ENCODE measurements around the gene ZFYVE21. TPM values are rescaled to one million over a fixed set of nuclear protein-coding genes. Genes with fewer than 3 reads are reported as not detected.

ZFYVE21 gene
- total RNA-seq, 1 donor from 2014 or later: 68.6 TPM

DNA sequence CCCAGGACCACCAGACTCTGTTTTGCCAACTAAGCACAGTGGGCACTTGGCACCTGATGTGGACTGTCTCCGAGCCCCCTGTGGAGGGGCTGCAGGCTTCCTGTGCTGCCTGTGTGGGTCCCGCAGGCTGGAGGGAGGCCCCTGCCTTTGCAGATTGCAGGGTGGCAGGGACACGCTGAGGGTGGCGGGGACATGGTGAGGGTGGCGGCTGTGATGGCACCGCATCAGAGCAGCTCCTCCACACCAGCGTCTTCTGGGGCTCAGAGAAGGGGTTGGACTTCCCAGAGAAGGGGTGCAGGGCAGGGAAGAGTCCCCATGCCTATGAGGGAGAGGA is 8.1 kb downstream of the ZFYVE21 start:
- Mint-ChIP-seq H3K9me3 (ENCODE audit: low read depth) (no peaks in the 10 kb centered on the region), H3K27me3 (ENCODE audit: low read depth) (no peaks in the 10 kb centered on the region), H3K36me3 (ENCODE audit: low read depth) (peaks cover 5% of the 10 kb centered on the region), H3K4me1 (ENCODE audit: low read depth) (peaks cover 54% of the 10 kb centered on the region), H3K4me3 (ENCODE audit: unreplicated experiment) (no peak overlapping the region), H3K27ac (ENCODE audit: unreplicated experiment) (peak overlapping the region; percentile 95)
- DNase-seq (ENCODE audit: low spot score): no peak
- TF ChIP-seq, protein P1, sequence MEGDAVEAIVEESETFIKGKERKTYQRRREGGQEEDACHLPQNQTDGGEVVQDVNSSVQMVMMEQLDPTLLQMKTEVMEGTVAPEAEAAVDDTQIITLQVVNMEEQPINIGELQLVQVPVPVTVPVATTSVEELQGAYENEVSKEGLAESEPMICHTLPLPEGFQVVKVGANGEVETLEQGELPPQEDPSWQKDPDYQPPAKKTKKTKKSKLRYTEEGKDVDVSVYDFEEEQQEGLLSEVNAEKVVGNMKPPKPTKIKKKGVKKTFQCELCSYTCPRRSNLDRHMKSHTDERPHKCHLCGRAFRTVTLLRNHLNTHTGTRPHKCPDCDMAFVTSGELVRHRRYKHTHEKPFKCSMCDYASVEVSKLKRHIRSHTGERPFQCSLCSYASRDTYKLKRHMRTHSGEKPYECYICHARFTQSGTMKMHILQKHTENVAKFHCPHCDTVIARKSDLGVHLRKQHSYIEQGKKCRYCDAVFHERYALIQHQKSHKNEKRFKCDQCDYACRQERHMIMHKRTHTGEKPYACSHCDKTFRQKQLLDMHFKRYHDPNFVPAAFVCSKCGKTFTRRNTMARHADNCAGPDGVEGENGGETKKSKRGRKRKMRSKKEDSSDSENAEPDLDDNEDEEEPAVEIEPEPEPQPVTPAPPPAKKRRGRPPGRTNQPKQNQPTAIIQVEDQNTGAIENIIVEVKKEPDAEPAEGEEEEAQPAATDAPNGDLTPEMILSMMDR (IDR thresholded peaks at IDR 0.05): no peak

DNA sequence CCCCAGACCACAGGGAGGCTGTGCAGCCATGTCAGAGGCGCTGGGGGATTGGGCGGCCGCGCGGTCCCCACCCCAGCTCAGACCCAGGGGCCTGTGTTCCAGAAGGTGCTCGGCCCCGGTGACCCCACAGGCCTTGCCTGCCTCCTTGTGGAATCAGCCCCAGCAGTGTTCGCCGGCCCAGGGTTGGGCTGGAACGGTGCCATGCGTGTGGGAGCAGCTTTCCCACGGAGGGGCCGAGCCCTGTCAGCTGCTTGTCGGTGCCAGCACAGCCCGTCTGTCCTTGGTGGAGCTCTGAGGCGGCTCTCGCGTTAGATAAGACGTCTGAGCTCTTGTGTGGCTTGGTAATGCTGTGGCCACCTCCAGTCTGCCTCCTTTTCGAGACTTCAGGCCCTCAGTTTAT is 8.5 kb downstream of the ZFYVE21 start:
- Mint-ChIP-seq H3K36me3 (ENCODE audit: low read depth) (peaks cover 8% of the 10 kb centered on the region), H3K4me1 (ENCODE audit: low read depth) (peaks cover 51% of the 10 kb centered on the region), H3K27me3 (ENCODE audit: low read depth) (no peaks in the 10 kb centered on the region), H3K9me3 (ENCODE audit: low read depth) (no peaks in the 10 kb centered on the region), H3K4me3 (ENCODE audit: unreplicated experiment) (no peak overlapping the region), H3K27ac (ENCODE audit: unreplicated experiment) (peak overlapping the region; percentile 95)
- DNase-seq (ENCODE audit: low spot score): no peak
- TF ChIP-seq, protein P1 (IDR thresholded peaks at IDR 0.05): peak; percentile 40

DNA sequence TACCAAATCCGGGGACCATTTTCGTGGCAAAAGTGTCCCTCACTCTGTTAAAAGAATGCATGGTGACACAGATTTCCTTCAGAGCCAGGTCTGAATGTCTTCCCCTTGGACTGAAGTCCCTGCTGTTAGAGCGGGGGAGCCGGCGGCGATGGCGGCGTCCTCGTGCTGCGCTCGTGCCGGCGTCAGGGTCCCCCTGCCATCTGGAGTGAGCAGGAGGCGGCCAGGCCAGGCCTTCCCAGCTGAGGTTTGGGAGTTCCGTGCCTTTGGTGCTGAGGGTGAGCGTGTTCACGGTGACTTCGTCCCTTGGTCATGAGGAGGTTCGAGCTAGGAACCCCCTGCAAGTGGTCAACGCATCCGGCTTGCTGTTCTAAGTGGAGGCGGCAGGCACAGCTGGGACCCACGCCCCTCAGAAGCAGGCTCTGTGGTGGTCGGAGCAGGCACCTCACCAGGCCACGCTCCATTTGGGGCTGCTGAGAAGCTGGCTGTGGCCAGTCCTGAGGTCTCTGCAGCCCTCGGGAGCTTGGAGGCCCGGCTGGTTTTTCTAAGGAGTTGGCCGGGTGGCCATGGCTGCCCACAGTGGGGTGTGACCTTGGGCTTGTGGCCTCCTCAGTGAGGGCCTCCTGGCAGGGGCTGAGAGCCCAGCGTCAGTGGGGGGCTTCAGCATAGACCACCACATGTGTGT is 9.5 kb downstream of the ZFYVE21 start:
- no peaks in the 10 kb centered on the region for H3K9me3 Mint-ChIP-seq (ENCODE audit: low read depth)
- TF ChIP-seq, protein P1 (IDR thresholded peaks at IDR 0.05): no peak
- H3K27ac Mint-ChIP-seq (ENCODE audit: unreplicated experiment): peak overlapping the region; percentile 95
- H3K27me3 Mint-ChIP-seq (ENCODE audit: low read depth): no peaks in the 10 kb centered on the region
- H3K4me1 Mint-ChIP-seq (ENCODE audit: low read depth): peaks cover 43% of the 10 kb centered on the region
- DNase-seq (ENCODE audit: low spot score): no peak
- H3K4me3 Mint-ChIP-seq (ENCODE audit: unreplicated experiment): no peak overlapping the region
- peaks cover 14% of the 10 kb centered on the region for H3K36me3 Mint-ChIP-seq (ENCODE audit: low read depth)

DNA sequence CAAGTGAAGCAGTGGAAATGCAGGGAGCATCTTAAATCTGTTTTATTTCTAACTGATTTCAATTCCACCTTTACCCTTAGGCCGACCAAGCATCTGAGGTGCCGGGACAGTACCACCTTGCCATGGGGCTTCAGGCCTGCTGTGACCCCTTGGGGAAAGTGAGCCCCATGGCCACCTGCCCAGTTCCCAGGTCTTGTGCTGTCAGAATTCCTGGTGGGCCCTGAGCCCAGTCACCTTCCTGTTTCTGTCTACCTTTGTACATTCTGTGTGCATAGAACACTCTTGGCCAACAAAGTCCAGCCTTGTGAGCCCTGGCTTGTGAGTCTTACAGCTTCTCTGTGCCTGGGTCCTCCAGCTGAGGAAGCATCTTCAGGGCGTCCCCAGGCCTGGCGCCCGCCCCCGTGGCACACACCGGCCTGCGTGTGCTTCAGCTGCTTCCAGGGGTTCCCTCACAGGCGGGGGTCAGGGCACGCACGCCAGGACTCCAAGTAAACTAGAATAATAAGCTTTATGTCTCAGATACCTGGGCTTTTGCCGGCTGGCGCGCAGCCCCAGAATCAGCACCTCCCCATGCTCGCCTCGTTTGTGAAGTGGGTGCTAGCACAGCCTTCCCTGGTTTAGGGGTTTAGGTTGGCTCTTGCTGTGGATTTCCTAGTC is 10.3 kb downstream of the ZFYVE21 start:
- no peak overlapping the region for H3K4me3 Mint-ChIP-seq (ENCODE audit: unreplicated experiment)
- H3K27me3 Mint-ChIP-seq (ENCODE audit: low read depth): no peaks in the 10 kb centered on the region
- no peak for DNase-seq (ENCODE audit: low spot score)
- no peaks in the 10 kb centered on the region for H3K9me3 Mint-ChIP-seq (ENCODE audit: low read depth)
- H3K36me3 Mint-ChIP-seq (ENCODE audit: low read depth): peaks cover 14% of the 10 kb centered on the region
- TF ChIP-seq, protein P1 (IDR thresholded peaks at IDR 0.05): no peak
- peak overlapping the region; percentile 49 for H3K27ac Mint-ChIP-seq (ENCODE audit: unreplicated experiment)
- peaks cover 41% of the 10 kb centered on the region for H3K4me1 Mint-ChIP-seq (ENCODE audit: low read depth)

- Mint-ChIP-seq H3K4me1 (ENCODE audit: low read depth) (peaks cover 35% of the 10 kb centered on the region), H3K36me3 (ENCODE audit: low read depth) (peaks cover 14% of the 10 kb centered on the region), H3K9me3 (ENCODE audit: low read depth) (no peaks in the 10 kb centered on the region), H3K27ac (ENCODE audit: unreplicated experiment) (no peak overlapping the region), H3K4me3 (ENCODE audit: unreplicated experiment) (no peak overlapping the region), H3K27me3 (ENCODE audit: low read depth) (no peaks in the 10 kb centered on the region)
- no peak for DNase-seq (ENCODE audit: low spot score)
- TF ChIP-seq, protein P1 (IDR thresholded peaks at IDR 0.05): no peak
Observed at GRCh38 chr14:103726474-103726873, 10.9 kb downstream of the ZFYVE21 start.

Measured in chondrocyte (in vitro differentiated cells).